Astrocyte of the cerebellum (primary cell): ENCODE results near the gene HS1BP3.

Experiments
- DNase-seq: peaks from one replicate; pipeline ENCODE4 v3.0.0-alpha.2; 2011; ENCODE audit warnings: low read depth
- H3K4me3 ChIP-seq: 2 replicates; pipeline ENCODE4 v1.5.1; 2011; ENCODE audit warnings: mild to moderate bottlenecking, low read depth, low read length, moderate library complexity
- CTCF ChIP-seq: IDR thresholded peaks from 2 replicates; pipeline ENCODE4 v1.5.1; 2012; ENCODE audit warnings: low read length, low read depth, moderate library complexity, mild to moderate bottlenecking; ENCODE audit errors: missing control alignments
- in situ Hi-C: cut with HindIII; loops from 2 replicates; pipeline ENCODE4 v1.10.0; 2017; ENCODE audit warnings: low sequenced_read_pairs

The HS1BP3 gene

GRCh38 chr2:20631617-20632307 is 19.1 kb downstream of the HS1BP3 start:
- H3K4me3 ChIP-seq, result no peak overlapping the region
- in situ Hi-C loops, result no loop called here
- no peak for DNase-seq
- no peak for TF ChIP-seq CTCF

GRCh38 chr2:20630967-20631366 is 19.9 kb downstream of the HS1BP3 start:
- TF ChIP-seq CTCF, result no peak
- H3K4me3 ChIP-seq, result no peak overlapping the region
- in situ Hi-C loops, result no loop called here
- DNase-seq, result no peak

DNA sequence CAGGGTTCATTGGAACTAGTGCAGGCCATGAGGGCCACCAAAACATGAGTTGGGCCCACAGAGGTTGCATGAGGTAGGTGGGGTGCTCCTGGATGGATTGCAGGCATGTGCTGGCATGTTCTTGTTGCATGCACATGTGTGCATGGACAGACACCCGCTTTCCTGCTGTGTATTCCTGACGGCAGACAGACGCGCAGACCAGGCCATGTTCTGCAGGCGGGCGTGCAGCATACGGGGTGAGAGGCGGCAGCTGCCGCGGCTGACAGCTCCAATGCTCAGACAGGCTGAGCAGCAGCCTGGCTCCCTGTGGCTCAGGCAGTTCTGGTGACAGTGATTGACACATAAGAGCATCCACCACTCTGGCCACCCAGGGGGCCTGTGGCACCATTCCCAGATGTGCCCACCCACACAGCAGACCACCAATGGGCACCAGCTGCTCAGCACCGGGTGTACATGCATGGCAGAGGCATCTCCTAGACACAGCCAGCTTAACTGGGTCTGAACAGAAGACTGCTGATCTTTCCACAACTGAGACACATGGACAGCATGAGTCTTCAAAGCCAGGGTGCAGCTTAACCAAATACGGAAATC is 21.2 kb downstream of the HS1BP3 start:
- H3K4me3 ChIP-seq, result no peak overlapping the region
- no peak for DNase-seq
- TF ChIP-seq CTCF, result no peak
- in situ Hi-C loops, result no loop called here

DNA sequence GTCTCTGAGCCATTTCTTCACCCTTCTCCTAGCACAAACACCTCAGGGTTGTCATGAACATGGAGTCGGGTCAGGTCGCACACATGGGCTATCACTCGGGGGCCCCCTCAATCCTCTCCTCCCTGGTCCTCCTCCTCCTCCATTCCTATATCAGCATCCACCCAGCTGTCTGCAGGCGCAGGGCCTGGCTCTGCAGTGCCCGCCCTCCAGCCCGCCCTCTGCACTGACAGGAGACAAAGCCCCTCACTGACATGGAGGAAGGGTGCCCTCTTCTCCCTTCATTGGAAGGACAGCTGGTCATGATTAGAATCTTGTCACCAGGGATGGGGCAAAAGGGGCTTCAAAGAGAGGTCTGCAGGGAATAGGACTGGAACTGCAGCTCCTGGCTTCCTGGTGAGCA is 21.7 kb downstream of the HS1BP3 start:
- in situ Hi-C loops, result no loop called here
- no peak for DNase-seq
- no peak overlapping the region for H3K4me3 ChIP-seq
- no peak for TF ChIP-seq CTCF

GRCh38 chr2:20627712-20628380 is 23.1 kb downstream of the HS1BP3 start:
- H3K4me3 ChIP-seq, result no peak overlapping the region
- in situ Hi-C loops, result no loop called here
- no peak for TF ChIP-seq CTCF
- no peak for DNase-seq

- no peak overlapping the region for H3K4me3 ChIP-seq
- in situ Hi-C loops, result no loop called here
- no peak for TF ChIP-seq CTCF
- no peak for DNase-seq
Measured at GRCh38 chr2:20626698-20627513, 24.0 kb downstream of the HS1BP3 start.
